SK-N-SH (cell line): Measurements from ENCODE around the gene PRM3. TPM values are rescaled to one million over a fixed set of nuclear protein-coding genes. Genes with fewer than 3 reads are reported as not detected.

ENCODE experiments used
- CTCF ChIA-PET: fragments of 300-600, 350-600 bp; formaldehyde crosslinking; extraction: SDS; loops from one replicate; lab custom pipeline; 2021; lab: Yijun Ruan, JAX
- POLR2A ChIA-PET: fragments of 350-600 bp; sonication (Branson Sonifier 250); formaldehyde crosslinking; extraction: SDS; loops from one replicate; lab custom pipeline; 2020; ENCODE audit warnings: antibody characterized with exemption, inconsistent platforms; lab: Yijun Ruan, JAX
- DNase-seq: peaks from one replicate; pipeline ENCODE4 v3.0.0; 2012
- H2AFZ ChIP-seq: fragments of 200-600 bp; sonication (generic); 2 replicates; pipeline ENCODE4 v1.8.1; 2016; ENCODE audit warnings: antibody characterized with exemption, mild to moderate bottlenecking, low read depth
- H3F3A ChIP-seq: fragments of 200-600 bp; sonication (generic); replicated peaks from 2 replicates; pipeline ENCODE3; 2016; ENCODE audit warnings: antibody characterized with exemption, mild to moderate bottlenecking; ENCODE audit not compliant: insufficient read depth
- H3K27ac ChIP-seq, 2 experiments: fragments of 200-500 bp in 1 of 2; fragments of 200-600 bp in 1 of 2; sonication (Bioruptor generic) in 1 of 2; sonication (generic), shearing (Covaris generic) in 1 of 2; 2 replicates each; pipeline versions ENCODE4 v1.5.1 to v1.6.1; 2014 to 2016; ENCODE audit warnings: low read depth in 2 of 2, inconsistent platforms in 1 of 2, low read length in 1 of 2, mild to moderate bottlenecking in 1 of 2, mixed read lengths in 1 of 2
- H3K27me3 ChIP-seq: fragments of 200-600 bp; sonication (generic), shearing (Covaris generic); 2 replicates; pipeline ENCODE4 v1.6.1; 2016; ENCODE audit warnings: mixed run types; ENCODE audit not compliant: insufficient read depth
- H3K36me3 ChIP-seq, 2 experiments: fragments of 200-500 bp in 1 of 2; fragments of 200-600 bp in 1 of 2; sonication (Bioruptor generic) in 1 of 2; sonication (generic) in 1 of 2; replicated peaks in 1 of 2; 2 replicates each; pipeline versions ENCODE3 to v1.5.1; 2014 to 2016; ENCODE audit warnings: low read length in 1 of 2, mild to moderate bottlenecking in 1 of 2; ENCODE audit not compliant: insufficient read depth in 2 of 2, control insufficient read depth in 1 of 2
- H3K4me1 ChIP-seq, 2 experiments: fragments of 200-500 bp in 1 of 2; fragments of 200-600 bp in 1 of 2; sonication (Bioruptor generic) in 1 of 2; sonication (generic), shearing (Covaris generic) in 1 of 2; 2 replicates each; pipeline versions ENCODE4 v1.5.1 to v1.6.1; 2014 to 2016; ENCODE audit warnings: low read depth in 1 of 2, low read length in 1 of 2, mixed run types in 1 of 2; ENCODE audit not compliant: insufficient read depth in 2 of 2, control insufficient read depth in 1 of 2
- H3K4me2 ChIP-seq: fragments of 200-600 bp; sonication (generic), shearing (Covaris generic); 2 replicates; pipeline ENCODE4 v1.6.1; 2017; ENCODE audit warnings: mixed run types
- H3K4me3 ChIP-seq, 2 experiments: fragments of 200-500 bp in 1 of 2; fragments of 200-600 bp in 1 of 2; sonication (Bioruptor generic) in 1 of 2; sonication (generic), shearing (Covaris generic) in 1 of 2; 2 replicates each; pipeline versions ENCODE4 v1.5.1 to v1.8.1; 2014 to 2016; ENCODE audit warnings: low read depth in 2 of 2, inconsistent platforms in 1 of 2, low read length in 1 of 2, mild to moderate bottlenecking in 1 of 2, mixed read lengths in 1 of 2, moderate library complexity in 1 of 2
- H3K79me2 ChIP-seq: fragments of 200-600 bp; sonication (generic); 2 replicates; pipeline ENCODE4 v1.8.1; 2017; ENCODE audit warnings: mild to moderate bottlenecking; ENCODE audit not compliant: insufficient read depth
- H3K9ac ChIP-seq: fragments of 200-600 bp; sonication (generic); 2 replicates; pipeline ENCODE4 v1.6.1; 2017; ENCODE audit warnings: mixed run types
- H3K9me2 ChIP-seq: fragments of 200-600 bp; sonication (generic); 2 replicates; pipeline ENCODE4 v1.6.1; 2017; ENCODE audit warnings: mixed run types
- H3K9me3 ChIP-seq: fragments of 200-600 bp; sonication (generic); 2 replicates; pipeline ENCODE4 v1.6.1; 2017; ENCODE audit warnings: mixed run types, mild to moderate bottlenecking, moderate library complexity
- H4K20me1 ChIP-seq: fragments of 200-600 bp; sonication (generic); 2 replicates; pipeline ENCODE4 v1.6.1; 2017; ENCODE audit warnings: mild to moderate bottlenecking, mixed run types; ENCODE audit not compliant: insufficient read depth
- CHD2 ChIP-seq: fragments of 150-350 bp; IDR thresholded peaks from 2 replicates; pipeline ENCODE4 v1.6.1; 2018; ENCODE audit warnings: low read length; ENCODE audit not compliant: partially characterized antibody
- EZH2phosphoT487 ChIP-seq: fragments of 200-600 bp; sonication (generic); IDR thresholded peaks from 2 replicates; pipeline ENCODE4 v1.6.1; 2017; ENCODE audit warnings: low read depth, mixed run types, mild to moderate bottlenecking, antibody characterized with exemption, moderate library complexity, borderline replicate concordance
- FOSL2 ChIP-seq: IDR thresholded peaks from 2 replicates; pipeline ENCODE4 v1.4.0; 2012; ENCODE audit warnings: low read depth, mild to moderate bottlenecking, moderate library complexity, borderline replicate concordance
- GABPA ChIP-seq: IDR thresholded peaks from 2 replicates; pipeline ENCODE4 v1.4.0; 2012; ENCODE audit warnings: low read depth, mild to moderate bottlenecking
- MXI1 ChIP-seq: IDR thresholded peaks from 2 replicates; pipeline ENCODE4 v1.6.1; 2012; ENCODE audit warnings: mild to moderate bottlenecking, low read depth, low read length, improper control_type of control experiment
- NFIC ChIP-seq: IDR thresholded peaks from 2 replicates; pipeline ENCODE4 v1.4.0; 2012; ENCODE audit warnings: borderline replicate concordance
- NRF1 ChIP-seq: IDR thresholded peaks from 2 replicates; pipeline ENCODE4 v1.6.1; 2012; ENCODE audit warnings: low read depth, mild to moderate bottlenecking, low read length
- SIN3A ChIP-seq: IDR thresholded peaks from 2 replicates; pipeline ENCODE4 v1.6.1; 2012; ENCODE audit warnings: low read depth, mild to moderate bottlenecking, low read length, moderate library complexity, borderline replicate concordance
- TAF1 ChIP-seq: IDR thresholded peaks from 2 replicates; pipeline ENCODE4 v1.6.1; 2012; ENCODE audit warnings: low read depth, mild to moderate bottlenecking, low read length, moderate library complexity, borderline replicate concordance
- TCF12 ChIP-seq: IDR thresholded peaks from 2 replicates; pipeline ENCODE4 v1.4.0; 2012
- TEAD4 ChIP-seq: IDR thresholded peaks from 2 replicates; pipeline ENCODE4 v1.4.0; 2012; ENCODE audit warnings: mild to moderate bottlenecking, borderline replicate concordance; ENCODE audit not compliant: insufficient read depth
- YY1 ChIP-seq: IDR thresholded peaks from 2 replicates; pipeline ENCODE4 v1.4.0; 2012; ENCODE audit warnings: low read depth, mild to moderate bottlenecking
- WGBS: methylation state at CpG from one replicate; pipeline ENCODE4 v1.1.6; 2017; ENCODE audit warnings: low lambda C conversion rate; 5-methylcytosine and 5-hydroxymethylcytosine counted together
- polyA plus RNA-seq, 3 experiments: library from polyadenylated mRNA; depleted of rRNA; stranded (reverse); fragments of >200 nt; gene quantifications; 2 replicates each; pipeline ENCODE4 v1.2.3, GENCODE V29; 2012
- TF ChIP-seq, protein P1 (sequence below): IDR thresholded peaks from 2 replicates; pipeline ENCODE4 v1.4.0; 2012; ENCODE audit warnings: low read depth, borderline replicate concordance
- TF ChIP-seq, protein P2 (sequence below): fragments of 150-350 bp; IDR thresholded peaks from 2 replicates; pipeline ENCODE4 v1.6.1; 2016; ENCODE audit warnings: mild to moderate bottlenecking, low read depth, low read length
- TF ChIP-seq, protein P3 (sequence below): IDR thresholded peaks from 2 replicates; pipeline ENCODE4 v1.4.0; 2012; ENCODE audit warnings: low read depth
- TF ChIP-seq, protein P4 (sequence below): fragments of 150-350 bp; IDR thresholded peaks from 2 replicates; pipeline ENCODE4 v1.6.1; 2017; ENCODE audit warnings: antibody characterized with exemption, low read length, low read depth, borderline replicate concordance

PRM3 gene
- polyA plus RNA-seq, 1 of the 3 experiments (the other 2 are of a cell fraction) = not detected

DNA sequence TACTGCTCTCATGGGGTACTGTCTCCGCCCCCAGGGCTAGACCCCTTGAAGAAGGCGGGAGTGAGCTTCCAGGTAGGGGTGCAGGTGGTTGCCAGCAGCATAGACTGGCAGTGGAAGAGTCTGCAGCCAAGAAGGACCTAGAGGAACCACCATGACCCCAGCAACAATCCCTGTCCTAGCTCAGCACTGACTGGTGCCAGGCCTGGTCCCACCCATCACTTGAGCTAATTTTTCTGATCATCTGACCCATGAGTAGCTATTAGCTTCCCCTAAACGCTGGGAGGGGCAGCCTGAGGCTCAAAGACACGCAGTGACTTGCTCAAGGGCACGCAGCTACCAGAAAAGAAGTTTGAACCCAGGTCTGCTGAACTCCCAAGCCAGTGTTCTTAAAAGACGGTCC, 945 bp downstream of the PRM3 start:
- DNase-seq = no peak
- Histone ChIP-seq H2AFZ (no peak overlapping the region), H3K9me2 (no peaks in the 10 kb centered on the region), H3K4me1 (no peaks in the 10 kb centered on the region), H3K79me2 (no peaks in the 10 kb centered on the region), H3F3A (no peaks in the 10 kb centered on the region), H4K20me1 (no peaks in the 10 kb centered on the region), H3K27ac (no peak overlapping the region), H3K4me3 (no peak overlapping the region), H3K36me3 (no peaks in the 10 kb centered on the region), H3K9ac (no peak overlapping the region), H3K27me3 (no peaks in the 10 kb centered on the region; the same call in none of the 2 replicates), H3K4me2 (no peak overlapping the region), H3K9me3 (no peaks in the 10 kb centered on the region)
- ChIA-PET CTCF (interaction anchor here (0.9 to 2.5 kb wide), 4 partner anchors 11 to 308 kb away, joined by 3 to 9 read pairs (median 5); partner anchors contain the start of gene SOCS1), POLR2A (no interaction called here)
- TF ChIP-seq NRF1 (no peak), TEAD4 (no peak)
- TF ChIP-seq, protein P1, sequence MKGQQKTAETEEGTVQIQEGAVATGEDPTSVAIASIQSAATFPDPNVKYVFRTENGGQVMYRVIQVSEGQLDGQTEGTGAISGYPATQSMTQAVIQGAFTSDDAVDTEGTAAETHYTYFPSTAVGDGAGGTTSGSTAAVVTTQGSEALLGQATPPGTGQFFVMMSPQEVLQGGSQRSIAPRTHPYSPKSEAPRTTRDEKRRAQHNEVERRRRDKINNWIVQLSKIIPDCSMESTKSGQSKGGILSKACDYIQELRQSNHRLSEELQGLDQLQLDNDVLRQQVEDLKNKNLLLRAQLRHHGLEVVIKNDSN = no peak
- WGBS = 71% methylated on average over 5 of the region's 6 CpGs

DNA sequence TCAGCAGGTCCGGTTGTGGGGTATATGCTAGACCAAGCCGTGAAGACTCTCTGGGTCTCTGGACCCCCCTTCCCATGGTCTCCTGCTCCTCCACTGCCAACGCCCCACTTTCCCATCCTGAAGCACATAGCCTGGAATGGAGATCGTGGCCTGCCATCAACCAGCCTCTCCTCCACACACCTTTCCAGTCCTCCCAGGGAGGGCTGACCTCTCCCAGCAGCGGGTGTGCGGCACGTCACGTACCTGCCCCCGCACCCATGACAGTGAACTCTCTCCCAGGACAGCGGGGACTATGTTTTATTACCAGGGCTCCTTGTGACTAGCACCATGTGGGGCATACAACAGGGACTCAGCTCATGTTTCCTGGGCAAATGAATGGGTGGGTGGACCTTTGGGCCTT, 1.8 kb downstream of the PRM3 start:
- no peak overlapping the region for H2AFZ ChIP-seq
- H3K4me1 ChIP-seq = no peaks in the 10 kb centered on the region
- no peaks in the 10 kb centered on the region for H3K79me2 ChIP-seq
- no peak overlapping the region for H3K4me3 ChIP-seq
- H3K9me3 ChIP-seq = no peaks in the 10 kb centered on the region
- WGBS = 85% methylated on average over 10 of the region's 10 CpGs
- H3K36me3 ChIP-seq = no peaks in the 10 kb centered on the region
- H3K27me3 ChIP-seq = no peaks in the 10 kb centered on the region; the same call in 1 of the 2 replicates
- H3K27ac ChIP-seq = no peak overlapping the region
- DNase-seq = no peak
- ChIA-PET POLR2A (no interaction called here), CTCF (interaction anchor here (0.6 to 1.7 kb wide), 5 partner anchors 12 to 308 kb away, joined by 3 to 7 read pairs (median 3); no protein-coding TSS in a partner anchor)
- no peak overlapping the region for H3K4me2 ChIP-seq
- H4K20me1 ChIP-seq = no peaks in the 10 kb centered on the region
- no peak overlapping the region for H3K9ac ChIP-seq
- H3F3A ChIP-seq = no peaks in the 10 kb centered on the region
- H3K9me2 ChIP-seq = no peaks in the 10 kb centered on the region
- no peak for TF ChIP-seq YY1
- no peak for TF ChIP-seq NFIC
- no peak for TF ChIP-seq MXI1
- TF ChIP-seq GABPA = no peak
- TF ChIP-seq, protein P2, sequence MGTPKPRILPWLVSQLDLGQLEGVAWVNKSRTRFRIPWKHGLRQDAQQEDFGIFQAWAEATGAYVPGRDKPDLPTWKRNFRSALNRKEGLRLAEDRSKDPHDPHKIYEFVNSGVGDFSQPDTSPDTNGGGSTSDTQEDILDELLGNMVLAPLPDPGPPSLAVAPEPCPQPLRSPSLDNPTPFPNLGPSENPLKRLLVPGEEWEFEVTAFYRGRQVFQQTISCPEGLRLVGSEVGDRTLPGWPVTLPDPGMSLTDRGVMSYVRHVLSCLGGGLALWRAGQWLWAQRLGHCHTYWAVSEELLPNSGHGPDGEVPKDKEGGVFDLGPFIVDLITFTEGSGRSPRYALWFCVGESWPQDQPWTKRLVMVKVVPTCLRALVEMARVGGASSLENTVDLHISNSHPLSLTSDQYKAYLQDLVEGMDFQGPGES = no peak
- no peak for TF ChIP-seq FOSL2
- TF ChIP-seq NRF1 = no peak
- TF ChIP-seq SIN3A = no peak
- TF ChIP-seq, protein P3, sequence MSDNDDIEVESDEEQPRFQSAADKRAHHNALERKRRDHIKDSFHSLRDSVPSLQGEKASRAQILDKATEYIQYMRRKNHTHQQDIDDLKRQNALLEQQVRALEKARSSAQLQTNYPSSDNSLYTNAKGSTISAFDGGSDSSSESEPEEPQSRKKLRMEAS = no peak
- TF ChIP-seq EZH2phosphoT487 = no peak
- no peak for TF ChIP-seq TCF12
- TF ChIP-seq CHD2 = no peak
- TF ChIP-seq, protein P4, sequence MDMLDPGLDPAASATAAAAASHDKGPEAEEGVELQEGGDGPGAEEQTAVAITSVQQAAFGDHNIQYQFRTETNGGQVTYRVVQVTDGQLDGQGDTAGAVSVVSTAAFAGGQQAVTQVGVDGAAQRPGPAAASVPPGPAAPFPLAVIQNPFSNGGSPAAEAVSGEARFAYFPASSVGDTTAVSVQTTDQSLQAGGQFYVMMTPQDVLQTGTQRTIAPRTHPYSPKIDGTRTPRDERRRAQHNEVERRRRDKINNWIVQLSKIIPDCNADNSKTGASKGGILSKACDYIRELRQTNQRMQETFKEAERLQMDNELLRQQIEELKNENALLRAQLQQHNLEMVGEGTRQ = no peak
- TF ChIP-seq TAF1 = no peak
